HG02885 (cell line): ENCODE data around the gene HSPB2.
"Not testable (repeated sequence)": the region's sequence is repeated elsewhere in the genome, so short reads cannot be mapped to it uniquely, and the experiment has no call there.

Experiments
- ATAC-seq: cut with Tn5 transposase; IDR thresholded peaks from one replicate; pipeline ENCODE4 v1.9.1; 2021; ENCODE audit warnings: mild to moderate bottlenecking; ENCODE audit not compliant: unreplicated experiment, poor library complexity

Gene HSPB2

DNA sequence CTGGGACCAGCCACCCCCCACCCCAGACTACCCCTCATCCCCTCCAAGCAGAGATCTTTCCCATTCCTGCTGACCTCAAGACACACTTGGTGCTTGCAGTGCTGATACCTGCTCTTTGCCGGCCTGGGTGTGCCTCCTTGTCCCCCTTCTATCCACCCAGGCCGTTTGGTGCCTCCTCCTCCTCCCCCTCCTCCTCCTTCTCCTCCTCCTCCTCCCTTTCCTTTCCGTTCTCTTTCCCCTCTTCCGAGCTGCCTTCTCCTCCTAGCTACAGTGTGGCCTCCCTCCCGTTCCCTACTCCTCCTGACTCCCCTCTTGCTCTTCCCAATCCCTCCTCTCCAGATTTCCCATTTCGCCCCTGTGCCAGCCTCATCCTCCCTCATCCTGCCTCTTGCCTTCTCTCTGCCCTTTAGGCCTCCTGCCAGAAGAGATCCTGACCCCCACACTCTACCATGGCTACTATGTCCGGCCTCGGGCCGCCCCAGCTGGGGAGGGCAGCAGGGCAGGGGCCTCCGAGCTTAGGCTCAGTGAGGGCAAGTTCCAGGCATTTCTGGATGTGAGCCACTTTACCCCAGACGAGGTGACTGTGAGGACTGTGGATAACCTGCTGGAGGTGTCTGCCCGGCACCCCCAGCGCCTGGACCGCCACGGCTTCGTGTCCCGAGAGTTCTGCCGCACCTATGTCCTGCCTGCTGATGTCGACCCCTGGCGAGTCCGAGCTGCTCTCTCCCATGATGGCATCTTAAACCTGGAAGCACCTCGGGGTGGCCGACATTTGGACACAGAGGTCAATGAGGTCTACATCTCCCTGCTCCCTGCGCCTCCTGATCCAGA lies 712 bp downstream of the HSPB2 start:
- no peak for ATAC-seq

GRCh38 chr11:111913997-111914396 lies 1.5 kb downstream of the HSPB2 start:
- ATAC-seq, result no peak

GRCh38 chr11:111916768-111917167 lies 4.2 kb downstream of the HSPB2 start:
- no peak for ATAC-seq

DNA sequence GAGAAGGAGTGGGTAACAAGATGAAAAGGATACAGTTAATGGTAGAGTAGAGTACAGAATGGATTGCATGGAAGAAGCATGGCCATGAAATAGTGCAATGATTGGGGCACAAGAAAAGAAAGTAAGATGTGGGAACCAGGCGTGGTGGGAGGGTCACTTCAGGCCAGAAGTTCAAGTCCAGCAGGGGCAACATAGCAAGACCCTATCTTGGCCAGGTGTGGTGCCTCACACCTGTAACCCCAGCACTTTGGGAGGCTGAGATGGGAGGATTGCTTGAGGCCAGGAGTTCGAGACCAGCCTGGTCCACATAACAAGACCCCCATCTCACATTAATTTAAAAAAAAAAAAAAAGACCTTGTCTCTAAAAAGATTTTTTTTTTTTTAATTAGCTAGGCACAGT lies 4.8 kb downstream of the HSPB2 start:
- ATAC-seq, result no peak

- ATAC-seq, result no peak
These were observed 5.3 kb downstream of the HSPB2 start for GRCh38 chr11:111917788-111918187.

DNA sequence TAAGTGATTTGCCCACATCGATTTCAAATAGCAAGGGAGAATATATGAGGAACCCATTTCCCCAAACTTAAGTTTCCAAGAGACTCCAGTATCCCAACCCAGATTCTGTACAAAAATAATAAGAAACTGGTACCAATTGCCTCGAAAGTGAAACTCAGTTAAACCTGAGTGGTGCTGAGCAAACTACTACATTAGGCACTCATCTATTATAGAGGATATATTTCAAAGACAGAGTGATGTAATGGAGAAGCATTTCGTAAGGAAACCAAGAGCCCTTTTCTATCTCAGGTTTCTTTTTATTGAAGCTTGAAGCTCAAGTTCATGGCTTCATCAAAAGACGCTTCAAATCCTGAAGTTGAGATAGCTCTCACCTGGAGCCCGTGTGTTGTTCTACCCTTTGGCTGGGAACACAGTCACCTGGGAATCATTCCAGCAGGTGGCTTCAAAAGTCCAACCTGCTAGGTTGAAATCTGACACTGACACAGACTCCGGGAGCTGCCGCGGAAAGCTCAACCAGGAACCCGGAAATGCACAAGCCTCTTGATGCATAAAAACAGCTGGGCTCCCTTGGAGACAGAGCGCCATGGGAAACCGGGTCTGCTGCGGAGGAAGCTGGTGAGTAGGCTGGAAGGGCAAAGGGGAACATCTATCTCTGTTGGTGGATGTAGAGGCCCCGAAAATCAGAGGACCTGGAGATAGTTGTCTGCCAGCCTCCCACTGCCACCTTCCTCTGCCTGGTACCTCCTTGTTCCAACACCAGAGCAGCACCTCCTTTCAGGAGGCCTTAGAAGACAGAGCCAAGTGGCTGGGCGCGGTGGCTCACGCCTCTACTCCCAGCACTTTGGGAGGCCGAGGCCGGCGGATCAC lies 6.1 kb downstream of the HSPB2 start, which contains the start of gene C11orf52:
TSS of gene C11orf52 (plus strand) at position 524 of the 867 bp plus-strand sequence. CDS start at position 584, 60 bp downstream.
- no peak for ATAC-seq

DNA sequence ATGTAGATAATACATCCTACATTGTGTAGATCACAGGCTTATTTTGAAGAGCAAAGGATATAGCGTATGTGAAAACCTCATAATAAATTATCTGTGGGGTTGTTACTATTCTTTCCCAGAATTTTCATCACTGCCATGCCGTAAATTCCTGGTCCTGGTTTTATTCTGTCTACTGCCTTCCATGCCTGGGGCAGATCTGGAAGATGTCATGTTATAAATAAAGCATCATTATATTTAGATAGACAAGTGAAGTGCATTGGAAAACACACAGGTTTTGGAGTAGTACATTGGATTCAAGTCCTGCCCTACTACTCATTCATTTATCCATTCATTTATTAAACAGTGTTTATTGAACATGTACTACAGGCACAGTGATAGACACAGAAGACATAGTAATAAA lies 8.4 kb downstream of the HSPB2 start:
- ATAC-seq, result no peak

- ATAC-seq, result no peak
These were observed 9.2 kb downstream of the HSPB2 start for GRCh38 chr11:111921541-111922230.

DNA sequence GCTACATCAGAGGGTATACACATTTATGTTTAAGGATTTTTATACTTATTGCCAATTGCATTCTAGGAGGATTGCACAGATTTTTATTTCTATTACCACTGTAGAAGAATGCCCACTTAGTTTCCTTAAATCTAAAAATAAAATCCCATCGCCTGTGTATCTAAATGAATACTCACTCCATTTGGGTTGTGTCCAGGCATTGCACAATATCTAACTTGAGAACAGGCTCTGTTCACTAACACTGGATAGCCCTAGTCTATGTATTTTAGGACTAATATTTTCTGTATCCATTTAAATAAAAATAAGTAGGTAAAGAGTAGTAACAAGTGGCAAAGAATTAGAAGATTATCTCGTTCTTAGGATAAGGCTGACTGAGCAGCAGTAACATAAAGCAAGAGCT lies 10.3 kb downstream of the HSPB2 start:
- no peak for ATAC-seq

- ATAC-seq, result no peak
These were observed 10.8 kb downstream of the HSPB2 start for GRCh38 chr11:111923351-111923788.

GRCh38 chr11:111923951-111924350 lies 11.4 kb downstream of the HSPB2 start:
- ATAC-seq, result no peak

GRCh38 chr11:111925953-111926352 lies 13.4 kb downstream of the HSPB2 start:
- ATAC-seq, result no peak

DNA sequence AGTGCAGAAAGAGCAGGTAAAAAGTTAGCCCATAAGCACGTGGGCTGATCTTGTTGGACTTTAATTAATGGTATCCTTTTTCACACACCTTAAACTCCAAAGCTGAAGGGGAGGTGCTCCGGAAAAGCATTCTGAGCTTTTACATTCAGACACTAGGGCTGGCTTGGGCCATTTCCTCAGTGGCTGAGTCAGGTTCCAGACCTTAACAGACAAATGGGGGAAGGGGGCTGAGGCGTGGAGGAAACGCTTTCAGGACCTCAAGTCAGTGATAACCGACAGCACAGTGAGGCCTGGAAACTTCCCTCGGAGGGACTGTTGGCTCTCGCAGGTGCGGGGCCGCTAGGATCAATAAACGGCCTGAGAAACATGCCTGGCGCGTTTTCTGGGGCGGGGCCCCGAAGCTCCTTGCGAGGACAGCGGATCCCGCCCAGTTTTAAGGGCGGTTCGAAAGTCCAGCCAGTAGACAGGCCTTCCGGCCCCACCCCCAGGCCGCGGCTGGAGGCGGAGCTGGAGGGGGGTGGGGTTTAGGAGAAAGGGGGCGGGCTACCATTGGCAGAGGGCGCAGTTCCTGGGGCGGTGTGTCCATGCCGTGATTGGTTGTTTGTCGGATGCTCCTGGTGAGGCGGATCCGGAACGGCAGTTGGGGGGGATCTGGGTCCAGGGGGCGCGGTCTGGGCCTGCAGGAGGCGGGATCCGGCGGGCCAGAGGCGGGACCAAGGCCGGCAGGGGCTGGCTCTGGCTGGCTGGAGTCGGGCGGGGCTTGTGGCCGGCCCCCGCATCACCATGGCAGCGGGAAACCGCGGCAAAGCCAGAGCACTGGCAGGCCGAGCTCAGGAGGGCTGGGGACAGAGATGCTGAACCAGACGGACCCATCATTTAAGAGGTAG lies 14.2 kb downstream of the HSPB2 start:
- ATAC-seq, result peak; percentile 93

DNA sequence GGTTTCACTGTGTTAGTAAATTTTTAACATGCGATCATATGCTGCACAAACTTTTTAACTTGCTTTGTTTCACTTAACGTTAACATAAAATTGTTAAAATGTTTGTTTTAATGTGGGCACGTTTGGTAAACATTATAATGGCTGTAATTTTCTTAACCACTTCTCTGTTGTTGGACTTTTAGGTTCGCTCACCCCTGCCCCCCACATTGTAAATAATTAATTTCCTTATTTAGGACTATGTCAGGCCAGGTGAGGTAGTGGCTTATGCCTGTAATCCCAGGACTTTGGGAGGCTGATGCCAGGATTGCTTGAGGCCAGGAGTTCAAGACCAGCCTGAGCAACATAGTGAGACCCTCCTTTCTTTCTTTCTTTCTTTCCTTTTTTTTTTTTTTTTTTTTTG lies 17.9 kb downstream of the HSPB2 start:
- no peak for ATAC-seq

- no peak for ATAC-seq
These were observed 20.0 kb downstream of the HSPB2 start for GRCh38 chr11:111932611-111932950.

DNA sequence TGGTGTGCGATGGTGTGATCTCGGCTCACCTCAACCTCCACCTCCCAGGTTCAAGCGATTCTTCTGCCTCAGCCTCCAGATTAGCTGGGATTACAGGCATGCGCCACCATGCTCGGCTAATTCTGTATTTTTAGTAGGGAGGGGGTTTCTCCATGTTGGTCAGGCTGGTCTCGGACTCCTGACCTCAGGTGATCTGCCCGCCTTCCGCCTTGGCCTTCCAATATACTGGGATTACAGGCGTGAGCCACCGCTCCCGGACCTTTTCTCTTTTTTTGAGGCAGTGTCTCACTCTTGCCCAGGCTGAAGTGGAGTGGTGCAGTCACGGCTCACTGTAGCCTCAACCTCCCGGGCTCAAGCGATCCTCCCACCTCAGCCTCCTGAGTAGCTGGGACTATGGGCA lies 20.6 kb downstream of the HSPB2 start:
- not testable (repeated sequence) for ATAC-seq

DNA sequence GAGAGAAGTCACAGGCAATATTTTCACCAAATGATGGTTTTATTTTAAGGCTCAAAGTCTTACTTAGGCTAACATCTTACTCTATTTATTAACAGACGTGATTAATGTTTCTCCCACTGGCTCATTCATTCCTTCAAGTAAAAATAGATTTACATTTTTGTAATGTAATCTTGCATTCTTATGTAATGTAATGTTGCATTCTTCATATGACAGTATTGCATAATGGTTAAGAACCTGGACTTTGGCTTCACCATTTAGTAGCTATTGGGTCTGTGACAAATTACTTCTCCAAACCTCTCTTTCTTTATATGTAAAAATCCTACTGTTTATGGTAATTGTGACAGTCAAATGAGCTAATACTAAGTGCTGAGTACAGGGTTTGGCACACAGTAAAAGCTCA lies 21.3 kb downstream of the HSPB2 start:
- ATAC-seq, result no peak

DNA sequence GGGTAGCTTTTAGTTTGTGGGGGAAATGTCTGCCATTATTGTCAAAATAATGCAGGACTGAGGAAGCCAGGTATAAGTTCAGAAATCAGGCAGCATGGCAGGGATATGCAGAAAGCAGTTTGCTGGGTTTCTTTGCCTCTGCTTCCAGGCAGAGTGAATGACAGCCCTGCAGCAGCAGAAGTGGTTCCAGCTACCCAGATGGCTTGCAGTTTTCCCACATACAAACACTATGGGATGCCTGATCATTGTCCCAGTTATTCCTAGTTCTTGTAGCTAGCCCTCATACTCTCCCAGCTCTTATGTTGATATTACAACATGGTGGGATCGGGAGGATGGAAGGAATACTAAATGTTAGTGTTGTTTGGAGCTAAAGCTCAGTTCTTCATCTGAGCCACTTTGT lies 21.8 kb downstream of the HSPB2 start:
- no peak for ATAC-seq

GRCh38 chr11:111935317-111936039 lies 22.9 kb downstream of the HSPB2 start:
- no peak for ATAC-seq
